HG03439 (cell line): ENCODE data around the gene MORN3.
A peak's percentile ranks its signal among the peaks of the same experiment; 100 is the strongest.
"Not testable (repeated sequence)": the region's sequence is repeated elsewhere in the genome, so short reads cannot be mapped to it uniquely, and the experiment has no call there.

Experiments
- ATAC-seq: cut with Tn5 transposase; IDR thresholded peaks from one replicate; pipeline ENCODE4 v1.9.1; 2021; ENCODE audit warnings: mild to moderate bottlenecking, moderate library complexity; ENCODE audit not compliant: unreplicated experiment

Gene MORN3

GRCh38 chr12:121641343-121641630 lies 28.2 kb downstream of the MORN3 start:
- no peak for ATAC-seq

- ATAC-seq: no peak
Measured at GRCh38 chr12:121638298-121639202, 30.9 kb downstream of the MORN3 start.

GRCh38 chr12:121637231-121637914 lies 32.1 kb downstream of the MORN3 start:
- no peak for ATAC-seq

- ATAC-seq: no peak
Measured at GRCh38 chr12:121634836-121635235, 34.6 kb downstream of the MORN3 start.

- ATAC-seq: not testable (repeated sequence)
Measured at GRCh38 chr12:121633833-121634196, 35.6 kb downstream of the MORN3 start.

- no peak for ATAC-seq
Measured at GRCh38 chr12:121632069-121632970, 37.1 kb downstream of the MORN3 start.

GRCh38 chr12:121630791-121631355 lies 38.6 kb downstream of the MORN3 start:
- no peak for ATAC-seq

- no peak for ATAC-seq
Measured at GRCh38 chr12:121628536-121628935, 40.9 kb downstream of the MORN3 start.

GRCh38 chr12:121628037-121628436 lies 41.4 kb downstream of the MORN3 start:
- ATAC-seq: no peak

- ATAC-seq: peak; percentile 39
Measured at GRCh38 chr12:121626853-121627640, 42.4 kb downstream of the MORN3 start.

GRCh38 chr12:121626087-121626852 lies 43.2 kb downstream of the MORN3 start, which contains the start of gene ORAI1:
ORAI1 (plus strand) TSS chr12:121626530.
- peak; percentile 72 for ATAC-seq

GRCh38 chr12:121620333-121620891 lies 49.0 kb downstream of the MORN3 start:
- ATAC-seq: no peak

- ATAC-seq: no peak
Measured at GRCh38 chr12:121618659-121619233, 50.7 kb downstream of the MORN3 start.

- ATAC-seq: no peak
Measured at GRCh38 chr12:121614872-121615467, 54.5 kb downstream of the MORN3 start.

GRCh38 chr12:121613462-121613861 lies 56.0 kb downstream of the MORN3 start:
- no peak for ATAC-seq

GRCh38 chr12:121611306-121611705 lies 58.1 kb downstream of the MORN3 start:
- no peak for ATAC-seq

GRCh38 chr12:121610239-121611149 lies 59.0 kb downstream of the MORN3 start:
- no peak for ATAC-seq
